Neural cell (in vitro differentiated cells): ENCODE measurements around the gene NDUFC1. TPM values are rescaled to one million over a fixed set of nuclear protein-coding genes. Genes with fewer than 3 reads are reported as not detected.

Experiments used
- H2AFZ ChIP-seq: fragments of 200-600, 300-800 bp; sonication (generic), shearing (Covaris generic); 2 replicates; pipeline ENCODE4 v1.6.0; 2014; ENCODE audit warnings: low read depth, mild to moderate bottlenecking, antibody characterized with exemption, low read length, moderate library complexity
- H3F3A ChIP-seq: fragments of 200-600 bp; shearing (Covaris generic); 2 replicates; pipeline ENCODE4 v1.6.1; 2016; ENCODE audit warnings: mild to moderate bottlenecking, moderate library complexity, mixed read lengths, antibody characterized with exemption, low read length; ENCODE audit not compliant: insufficient read depth, poor library complexity, severe bottlenecking
- H3K27ac ChIP-seq: fragments of 200-600, 300-800 bp; sonication (generic), shearing (Covaris generic); 2 replicates; pipeline ENCODE4 v1.5.1; 2014; ENCODE audit warnings: mild to moderate bottlenecking, low read length, moderate library complexity
- H3K27me3 ChIP-seq: fragments of 300-800, 200-600 bp; sonication (generic), shearing (Covaris generic); 2 replicates; pipeline ENCODE4 v1.6.0; 2014; ENCODE audit warnings: mild to moderate bottlenecking, low read depth, low read length, moderate library complexity; ENCODE audit not compliant: insufficient read depth
- H3K36me3 ChIP-seq: fragments of 300-800, 200-600 bp; sonication (generic), shearing (Covaris generic); 2 replicates; pipeline ENCODE4 v1.5.1; 2014; ENCODE audit warnings: mild to moderate bottlenecking, antibody characterized with exemption, low read length, moderate library complexity; ENCODE audit not compliant: insufficient read depth
- H3K4me2 ChIP-seq: fragments of 300-800, 200-600 bp; sonication (generic), shearing (Covaris generic); 2 replicates; pipeline ENCODE4 v1.6.0; 2014; ENCODE audit warnings: mild to moderate bottlenecking, low read length
- H3K4me3 ChIP-seq: fragments of 300-800, 200-600 bp; sonication (generic), shearing (Covaris generic); 2 replicates; pipeline ENCODE4 v1.5.1; 2014; ENCODE audit warnings: mild to moderate bottlenecking, low read length, moderate library complexity
- H3K79me2 ChIP-seq: fragments of 200-600 bp; shearing (Covaris generic); replicated peaks from 2 replicates; pipeline ENCODE4 v1.6.0; 2014; ENCODE audit warnings: mild to moderate bottlenecking, low read length, moderate library complexity; ENCODE audit not compliant: insufficient read depth
- H3K9ac ChIP-seq: fragments of 300-800, 200-600 bp; sonication (generic), shearing (Covaris generic); 2 replicates; pipeline ENCODE4 v1.6.1; 2016; ENCODE audit warnings: mild to moderate bottlenecking, low read length, mixed read lengths
- H3K9me2 ChIP-seq: fragments of 200-600 bp; shearing (Covaris generic); 2 replicates; pipeline ENCODE4 v1.6.1; 2016; ENCODE audit warnings: mild to moderate bottlenecking, low read length, mixed read lengths; ENCODE audit not compliant: insufficient read depth
- H3K9me3 ChIP-seq: fragments of 200-600, 300-800 bp; sonication (generic), shearing (Covaris generic); 2 replicates; pipeline ENCODE4 v1.6.1; 2016; ENCODE audit warnings: mild to moderate bottlenecking, mixed run types, low read length, moderate library complexity, mixed read lengths
- H4K20me1 ChIP-seq: fragments of 200-600 bp; shearing (Covaris generic); 2 replicates; pipeline ENCODE4 v1.6.1; 2016; ENCODE audit warnings: mild to moderate bottlenecking, mixed run types; ENCODE audit not compliant: insufficient read depth
- EP300 ChIP-seq: fragments of 450-650 bp; conservative IDR thresholded peaks from 2 replicates; pipeline ENCODE4 v1.6.1; 2014; ENCODE audit warnings: antibody characterized with exemption, mild to moderate bottlenecking, moderate library complexity; ENCODE audit not compliant: poor library complexity, severe bottlenecking
- EZH2 ChIP-seq: fragments of 200-600, 300-800 bp; shearing (Covaris generic), sonication (generic); IDR thresholded peaks from 2 replicates; pipeline ENCODE4 v1.6.1; 2014; ENCODE audit warnings: antibody characterized with exemption, low read length, borderline replicate concordance, mild to moderate bottlenecking; ENCODE audit not compliant: insufficient read depth, poor library complexity, severe bottlenecking
- MXI1 ChIP-seq: fragments of 450-650 bp; conservative IDR thresholded peaks from 2 replicates; pipeline ENCODE4 v1.6.1; 2014; ENCODE audit warnings: antibody characterized with exemption, mild to moderate bottlenecking; ENCODE audit not compliant: poor library complexity, severe bottlenecking
- POLR2AphosphoS5 ChIP-seq: IDR thresholded peaks from 2 replicates; pipeline ENCODE4 v1.6.1; 2012
- RAD21 ChIP-seq: fragments of 450-650 bp; conservative IDR thresholded peaks from 2 replicates; pipeline ENCODE4 v1.6.1; 2014; ENCODE audit warnings: antibody characterized with exemption, mild to moderate bottlenecking, moderate library complexity
- REST ChIP-seq: IDR thresholded peaks from 2 replicates; pipeline ENCODE4 v1.6.1; 2012; ENCODE audit warnings: borderline replicate concordance
- SMC3 ChIP-seq: fragments of 450-650 bp; conservative IDR thresholded peaks from 2 replicates; pipeline ENCODE4 v1.6.1; 2014; ENCODE audit warnings: antibody characterized with exemption, mild to moderate bottlenecking, moderate library complexity; ENCODE audit not compliant: poor library complexity
- TAF1 ChIP-seq: IDR thresholded peaks from 2 replicates; pipeline ENCODE4 v1.6.1; 2012; ENCODE audit warnings: low read depth
- polyA plus RNA-seq: library from polyadenylated mRNA; depleted of rRNA; stranded (reverse); fragments of >200 nt; gene quantifications from 2 replicates; pipeline ENCODE4 v1.2.3, GENCODE V29; 2014
- TF ChIP-seq, protein P1 (sequence below): fragments of 450-650 bp; IDR thresholded peaks from 2 replicates; pipeline ENCODE4 v1.5.1; 2014; ENCODE audit warnings: antibody characterized with exemption, mild to moderate bottlenecking, moderate library complexity; ENCODE audit not compliant: poor library complexity, severe bottlenecking

The NDUFC1 gene
- polyA plus RNA-seq, 1 donor from 2014 or later, result 102 TPM

DNA sequence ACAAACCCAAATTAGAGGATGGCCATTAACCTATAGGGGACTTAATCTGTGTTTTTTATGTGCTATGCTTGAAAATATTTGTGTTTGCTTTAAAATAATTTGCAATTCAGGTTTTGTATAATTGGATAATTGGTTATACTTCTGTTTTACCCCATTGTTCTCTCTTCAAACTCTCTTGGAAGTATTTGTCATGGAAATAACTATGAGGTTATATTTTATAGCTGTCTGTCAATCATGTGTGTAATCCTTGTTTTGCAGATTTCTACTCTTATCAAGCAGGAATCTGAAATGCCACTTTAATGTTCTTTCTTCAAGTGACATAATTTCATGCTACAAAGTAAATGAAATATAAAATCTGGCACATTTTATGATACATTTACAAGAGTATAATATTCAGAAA lies 15.4 kb upstream of the NDUFC1 start:
- Histone ChIP-seq H3K4me3 (no peak overlapping the region), H3K79me2 (peaks cover 82% of the 10 kb centered on the region), H3F3A (no peaks in the 10 kb centered on the region), H3K4me2 (no peak overlapping the region), H3K27me3 (no peaks in the 10 kb centered on the region), H4K20me1 (no peaks in the 10 kb centered on the region), H3K36me3 (no peaks in the 10 kb centered on the region), H3K9ac (no peak overlapping the region), H3K9me2 (no peaks in the 10 kb centered on the region), H2AFZ (no peak overlapping the region), H3K9me3 (no peaks in the 10 kb centered on the region), H3K27ac (no peak overlapping the region)
- TF ChIP-seq REST, result no peak
- no peak for TF ChIP-seq MXI1
- TF ChIP-seq EP300, result peak; percentile 19
- TF ChIP-seq EZH2, result no peak
- TF ChIP-seq RAD21, result no peak

DNA sequence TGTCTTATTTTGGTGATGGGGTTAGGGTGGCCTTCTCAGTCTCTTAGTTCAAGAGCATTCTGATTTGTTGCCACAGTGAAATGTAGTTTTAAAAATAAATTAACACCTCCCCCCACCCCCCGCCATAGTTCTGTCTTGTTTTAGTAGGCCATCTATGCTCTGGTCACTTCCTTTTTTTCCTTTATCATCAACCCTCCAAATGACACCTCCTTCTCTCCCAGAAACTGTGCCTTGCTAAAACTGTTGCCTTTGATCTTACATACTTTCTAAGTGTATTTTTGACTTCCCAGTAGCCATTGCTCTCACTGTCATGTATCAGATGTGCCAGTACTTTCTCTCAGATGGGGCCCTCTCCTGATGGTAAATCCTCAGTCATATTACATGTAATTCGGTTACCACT lies 14.5 kb upstream of the NDUFC1 start:
- H3K4me2 ChIP-seq, result no peak overlapping the region
- H3F3A ChIP-seq, result no peaks in the 10 kb centered on the region
- TF ChIP-seq RAD21, result no peak
- TF ChIP-seq SMC3, result no peak
- no peak for TF ChIP-seq EP300
- no peak for TF ChIP-seq TAF1
- H3K9ac ChIP-seq, result no peak overlapping the region
- no peaks in the 10 kb centered on the region for H3K9me2 ChIP-seq
- no peaks in the 10 kb centered on the region for H3K9me3 ChIP-seq
- H3K27ac ChIP-seq, result no peak overlapping the region
- no peaks in the 10 kb centered on the region for H3K36me3 ChIP-seq
- H3K27me3 ChIP-seq, result no peaks in the 10 kb centered on the region
- no peak overlapping the region for H2AFZ ChIP-seq
- H4K20me1 ChIP-seq, result peaks cover 3% of the 10 kb centered on the region
- H3K4me3 ChIP-seq, result no peak overlapping the region
- H3K79me2 ChIP-seq, result peaks cover 83% of the 10 kb centered on the region

- Histone ChIP-seq H3F3A (no peaks in the 10 kb centered on the region), H2AFZ (no peak overlapping the region), H3K9ac (no peak overlapping the region), H4K20me1 (peaks cover 3% of the 10 kb centered on the region), H3K9me2 (no peaks in the 10 kb centered on the region), H3K36me3 (no peaks in the 10 kb centered on the region), H3K9me3 (no peaks in the 10 kb centered on the region), H3K27me3 (no peaks in the 10 kb centered on the region), H3K4me2 (no peak overlapping the region), H3K79me2 (peaks cover 81% of the 10 kb centered on the region), H3K4me3 (no peak overlapping the region), H3K27ac (no peak overlapping the region)
- TF ChIP-seq EP300, result no peak
- TF ChIP-seq, protein P1, sequence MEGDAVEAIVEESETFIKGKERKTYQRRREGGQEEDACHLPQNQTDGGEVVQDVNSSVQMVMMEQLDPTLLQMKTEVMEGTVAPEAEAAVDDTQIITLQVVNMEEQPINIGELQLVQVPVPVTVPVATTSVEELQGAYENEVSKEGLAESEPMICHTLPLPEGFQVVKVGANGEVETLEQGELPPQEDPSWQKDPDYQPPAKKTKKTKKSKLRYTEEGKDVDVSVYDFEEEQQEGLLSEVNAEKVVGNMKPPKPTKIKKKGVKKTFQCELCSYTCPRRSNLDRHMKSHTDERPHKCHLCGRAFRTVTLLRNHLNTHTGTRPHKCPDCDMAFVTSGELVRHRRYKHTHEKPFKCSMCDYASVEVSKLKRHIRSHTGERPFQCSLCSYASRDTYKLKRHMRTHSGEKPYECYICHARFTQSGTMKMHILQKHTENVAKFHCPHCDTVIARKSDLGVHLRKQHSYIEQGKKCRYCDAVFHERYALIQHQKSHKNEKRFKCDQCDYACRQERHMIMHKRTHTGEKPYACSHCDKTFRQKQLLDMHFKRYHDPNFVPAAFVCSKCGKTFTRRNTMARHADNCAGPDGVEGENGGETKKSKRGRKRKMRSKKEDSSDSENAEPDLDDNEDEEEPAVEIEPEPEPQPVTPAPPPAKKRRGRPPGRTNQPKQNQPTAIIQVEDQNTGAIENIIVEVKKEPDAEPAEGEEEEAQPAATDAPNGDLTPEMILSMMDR, result no peak
- TF ChIP-seq SMC3, result no peak
- TF ChIP-seq TAF1, result no peak
- TF ChIP-seq REST, result no peak
- TF ChIP-seq EZH2, result no peak
- no peak for TF ChIP-seq MXI1
- TF ChIP-seq POLR2AphosphoS5, result no peak
- TF ChIP-seq RAD21, result no peak
Measured at GRCh38 chr4:139315221-139315675, 13.0 kb upstream of the NDUFC1 start.
